Upper lobe of left lung (tissue), 6 donors: ENCODE measurements around the gene NOL3. TPM values are rescaled to one million over a fixed set of nuclear protein-coding genes. Genes with fewer than 3 reads are reported as not detected.

Source experiments
- ATAC-seq, 2 donors: fragments of 200-7000 bp; cut with Tn5 transposase; one replicate each; pipeline ENCODE4 v1.9.1; 2022; ENCODE audit warnings: mild to moderate bottlenecking in 2 of 2, moderate library complexity in 2 of 2; ENCODE audit not compliant: low FRiP score in 2 of 2
- DNase-seq, 2 donors: peaks; one replicate each; pipeline ENCODE4 v3.0.0-alpha.2; 2019 to 2020
- H3K27ac ChIP-seq, 4 donors: fragments of 200-600 bp; sonication (generic); one replicate each; pipeline ENCODE4 v1.5.1; 2016 to 2019
- H3K27me3 ChIP-seq, 4 donors: fragments of 200-600 bp; sonication (generic); one replicate each; pipeline ENCODE4 v1.5.1; 2017 to 2019
- H3K36me3 ChIP-seq, 4 donors: fragments of 200-600 bp; sonication (generic); one replicate each; pipeline ENCODE4 v1.5.1; 2016 to 2019
- H3K4me1 ChIP-seq, 4 donors: fragments of 200-600 bp; sonication (generic); one replicate each; pipeline ENCODE4 v1.5.1; 2018 to 2019
- H3K4me3 ChIP-seq, 4 donors: fragments of 200-600 bp; sonication (generic); one replicate each; pipeline ENCODE4 v1.5.1; 2017 to 2019; ENCODE audit warnings: mild to moderate bottlenecking in 2 of 4, moderate library complexity in 1 of 4
- H3K9me3 ChIP-seq, 4 donors: fragments of 200-600 bp; sonication (generic); one replicate each; pipeline ENCODE4 v1.5.1; 2018 to 2019
- EP300 ChIP-seq, 4 donors: sonication (generic); formaldehyde crosslinking; IDR thresholded peaks; one replicate each; pipeline ENCODE4 v1.5.1; 2017; ENCODE audit warnings: antibody characterized with exemption in 4 of 4, control low read depth in 2 of 4
- POLR2A ChIP-seq, 4 donors: fragments of 450-650 bp; IDR thresholded peaks; one replicate each; pipeline ENCODE4 v1.5.1; 2016 to 2017; ENCODE audit warnings: antibody characterized with exemption in 4 of 4, mild to moderate bottlenecking in 2 of 4
- POLR2AphosphoS5 ChIP-seq, 2 donors: sonication (generic); formaldehyde crosslinking; IDR thresholded peaks; one replicate each; pipeline ENCODE4 v1.5.1; 2017; ENCODE audit warnings: antibody characterized with exemption in 2 of 2
- WGBS, 2 donors: methylation state at CpG; one replicate each; pipeline ENCODE4 v1.1.5; 2017 to 2018; 5-methylcytosine and 5-hydroxymethylcytosine counted together
- total RNA-seq, 6 donors: library from RNA; depleted of rRNA in 4 of 6; stranded (reverse); fragments of >200 nt in 4 of 6; gene quantifications; one replicate each; pipeline versions ENCODE4 v1.1.0 to v1.2.1, GENCODE V29; 2016 to 2021
- TF ChIP-seq, protein P1 (sequence below), 6 experiments: fragments of 450-650 bp in 4 of 6; fragments of 200-600 bp in 2 of 6; sonication (generic) in 2 of 6; IDR thresholded peaks; one replicate each; pipeline ENCODE4 v1.5.1; 2016 to 2019; ENCODE audit warnings: antibody characterized with exemption in 6 of 6
- donor health status: DM: no; HTN: no; CAD: no; lungs with moderate emphysema.
- donor health status: DM: no; HTN: yes; CAD: no; lungs with severe emphysema.

The NOL3 gene
- total RNA-seq, 6 donors from 2014 or later, result 36.5 to 135 (median 58.0) TPM

DNA sequence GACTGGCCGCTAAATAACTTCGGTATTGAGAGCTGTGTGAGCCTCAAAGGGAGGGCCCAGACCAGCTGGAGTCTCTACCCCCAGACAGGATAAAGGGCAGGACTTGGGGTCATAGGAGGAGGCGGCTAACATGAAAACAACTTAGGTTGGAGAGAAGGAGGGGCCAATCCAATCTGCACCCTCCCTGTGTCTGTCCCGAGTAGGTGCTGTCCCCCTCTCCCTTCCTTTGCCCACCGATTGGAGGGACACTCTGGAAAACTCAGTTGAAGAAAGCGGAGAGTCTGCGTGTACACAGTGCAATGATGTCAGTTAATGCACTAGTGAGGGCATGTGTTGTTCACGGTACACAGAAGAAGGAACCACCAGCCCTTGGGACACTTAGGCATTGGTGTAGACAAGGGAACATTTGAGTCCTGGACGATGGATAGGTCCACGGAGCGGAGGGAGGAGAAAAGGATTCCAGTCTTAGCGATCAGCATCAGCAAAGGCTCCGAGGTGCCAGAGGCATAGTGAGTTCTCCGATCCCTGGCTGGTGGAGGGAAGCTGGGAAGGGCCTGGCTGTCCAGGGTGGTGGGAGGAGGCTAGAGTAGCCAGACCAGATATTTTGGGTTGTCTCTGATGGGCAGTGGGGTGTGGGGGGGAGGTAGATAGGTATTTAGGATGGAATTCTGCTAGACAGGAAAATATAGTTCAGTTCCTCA is 761 bp downstream of the NOL3 start:
- peak overlapping the region; percentile 87 to 96 (median 93) for H3K27ac ChIP-seq
- H3K9me3 ChIP-seq, result no peaks in the 10 kb centered on the region
- peaks cover 0 to 6% (median 1%) of the 10 kb centered on the region in 4 donors for H3K36me3 ChIP-seq
- TF ChIP-seq, protein P1, sequence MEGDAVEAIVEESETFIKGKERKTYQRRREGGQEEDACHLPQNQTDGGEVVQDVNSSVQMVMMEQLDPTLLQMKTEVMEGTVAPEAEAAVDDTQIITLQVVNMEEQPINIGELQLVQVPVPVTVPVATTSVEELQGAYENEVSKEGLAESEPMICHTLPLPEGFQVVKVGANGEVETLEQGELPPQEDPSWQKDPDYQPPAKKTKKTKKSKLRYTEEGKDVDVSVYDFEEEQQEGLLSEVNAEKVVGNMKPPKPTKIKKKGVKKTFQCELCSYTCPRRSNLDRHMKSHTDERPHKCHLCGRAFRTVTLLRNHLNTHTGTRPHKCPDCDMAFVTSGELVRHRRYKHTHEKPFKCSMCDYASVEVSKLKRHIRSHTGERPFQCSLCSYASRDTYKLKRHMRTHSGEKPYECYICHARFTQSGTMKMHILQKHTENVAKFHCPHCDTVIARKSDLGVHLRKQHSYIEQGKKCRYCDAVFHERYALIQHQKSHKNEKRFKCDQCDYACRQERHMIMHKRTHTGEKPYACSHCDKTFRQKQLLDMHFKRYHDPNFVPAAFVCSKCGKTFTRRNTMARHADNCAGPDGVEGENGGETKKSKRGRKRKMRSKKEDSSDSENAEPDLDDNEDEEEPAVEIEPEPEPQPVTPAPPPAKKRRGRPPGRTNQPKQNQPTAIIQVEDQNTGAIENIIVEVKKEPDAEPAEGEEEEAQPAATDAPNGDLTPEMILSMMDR (IDR thresholded peaks at IDR 0.05), result no peak
- TF ChIP-seq EP300 (IDR thresholded peaks at IDR 0.05) (no peak), POLR2A (IDR thresholded peaks at IDR 0.05) (peak in 1 of 4 donors; percentile 6), POLR2AphosphoS5 (IDR thresholded peaks at IDR 0.05) (no peak)
- H3K4me1 ChIP-seq, result peaks cover 43 to 66% (median 60%) of the 10 kb centered on the region in 4 donors
- WGBS, 2 donors, result 48 to 62% methylated on average over 12 of the region's 14 CpGs
- peak overlapping the region; percentile 19 to 57 (median 47) for H3K4me3 ChIP-seq
- peaks cover 0 to 10% (median 0%) of the 10 kb centered on the region in 4 donors for H3K27me3 ChIP-seq
- ATAC-seq (peak; percentile 2 to 4), DNase-seq (no peak)

DNA sequence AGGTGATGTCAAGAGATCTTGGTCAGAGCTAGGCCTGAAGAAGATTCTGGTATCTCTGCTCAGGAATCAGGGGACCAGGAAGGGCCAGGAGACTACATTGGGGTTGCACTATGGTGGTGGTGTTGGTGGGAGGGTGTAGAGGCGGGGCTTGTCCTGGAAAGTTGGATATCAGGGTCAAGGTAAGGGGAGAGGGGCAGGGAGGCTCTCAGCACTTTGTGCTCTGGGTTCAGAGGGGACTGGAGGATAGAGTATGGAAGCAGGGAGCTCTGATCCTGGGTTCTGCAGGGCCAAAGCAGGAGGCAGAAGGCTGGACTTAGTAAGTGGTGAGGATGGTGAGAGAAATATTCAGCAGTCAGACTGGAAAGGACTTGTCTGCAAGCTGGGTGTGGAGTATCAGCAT is 3.0 kb downstream of the NOL3 start:
- Histone ChIP-seq H3K27ac (peak overlapping the region; percentile 82 to 88 (median 88)), H3K9me3 (no peaks in the 10 kb centered on the region), H3K4me1 (peaks cover 51 to 75% (median 68%) of the 10 kb centered on the region in 4 donors), H3K4me3 (peak overlapping the region in 3 of 4 donors; percentile 42 to 53 (median 52)), H3K36me3 (peaks cover 0 to 6% (median 1%) of the 10 kb centered on the region in 4 donors), H3K27me3 (peaks cover 0 to 7% (median 0%) of the 10 kb centered on the region in 4 donors)
- 89 to 90% methylated on average over 1 of the region's 1 CpG for WGBS, 2 donors
- ATAC-seq (no peak), DNase-seq (no peak)
- TF ChIP-seq EP300 (IDR thresholded peaks at IDR 0.05), result no peak
- no peak for TF ChIP-seq POLR2A (IDR thresholded peaks at IDR 0.05)
- TF ChIP-seq, protein P1 (IDR thresholded peaks at IDR 0.05), result no peak

- Histone ChIP-seq H3K4me1 (peaks cover 58 to 80% (median 74%) of the 10 kb centered on the region in 4 donors), H3K27ac (peak overlapping the region; percentile 82 to 88 (median 88)), H3K27me3 (peaks cover 0 to 7% (median 0%) of the 10 kb centered on the region in 4 donors), H3K9me3 (no peaks in the 10 kb centered on the region), H3K4me3 (peak overlapping the region; percentile 38 to 53 (median 47)), H3K36me3 (peaks cover 0 to 6% (median 1%) of the 10 kb centered on the region in 4 donors)
- ATAC-seq (peak; percentile 82 to 89), DNase-seq (peak; percentile 94 to 96)
- TF ChIP-seq POLR2AphosphoS5 (IDR thresholded peaks at IDR 0.05) (peak; percentile 70 to 74), POLR2A (IDR thresholded peaks at IDR 0.05) (peak in 3 of 4 donors; percentile 54 to 79 (median 64)), EP300 (IDR thresholded peaks at IDR 0.05) (peak in 1 of 4 donors; percentile 5)
- TF ChIP-seq, protein P1 (IDR thresholded peaks at IDR 0.05), result peak in 4 of 6 experiments; percentile 32 to 68 (median 54)
- 0 to 4% methylated on average over 25 to 52 of the region's 71 CpGs for WGBS, 2 donors
These were observed 3.7 kb downstream of the NOL3 start for GRCh38 chr16:67173808-67174705.

- H3K9me3 ChIP-seq, result no peaks in the 10 kb centered on the region
- no peak for ATAC-seq
- peaks cover 0 to 6% (median 1%) of the 10 kb centered on the region in 4 donors for H3K36me3 ChIP-seq
- TF ChIP-seq POLR2AphosphoS5 (IDR thresholded peaks at IDR 0.05) (no peak), POLR2A (IDR thresholded peaks at IDR 0.05) (no peak), EP300 (IDR thresholded peaks at IDR 0.05) (no peak)
- TF ChIP-seq, protein P1 (IDR thresholded peaks at IDR 0.05), result no peak
- no peak for DNase-seq
- H3K4me1 ChIP-seq, result peaks cover 52 to 74% (median 67%) of the 10 kb centered on the region in 4 donors
- 57 to 70% methylated on average over 25 to 29 of the region's 31 CpGs for WGBS, 2 donors
- peak overlapping the region; percentile 38 to 53 (median 47) for H3K4me3 ChIP-seq
- H3K27me3 ChIP-seq, result peaks cover 0 to 7% (median 0%) of the 10 kb centered on the region in 4 donors
- peak overlapping the region; percentile 82 to 88 (median 88) for H3K27ac ChIP-seq
These were observed 4.4 kb downstream of the NOL3 start for GRCh38 chr16:67174706-67175231.
